GM12865 (cell line): Measurements from ENCODE around the gene MYH3.
A peak's percentile ranks its signal among the peaks of the same experiment; 100 is the strongest.

Experiments used
- DNase-seq: peaks from one replicate; pipeline ENCODE4 v3.0.0; 2010; ENCODE audit warnings: low read depth
- H3K4me3 ChIP-seq: 2 replicates; pipeline ENCODE4 v1.5.1; 2011; ENCODE audit warnings: mild to moderate bottlenecking, low read depth, low read length, control low read depth
- CTCF ChIP-seq: IDR thresholded peaks from 2 replicates; pipeline ENCODE4 v1.5.1; 2011; ENCODE audit warnings: low read length, control low read depth, low read depth, inconsistent platforms; ENCODE audit not compliant: insufficient read depth; ENCODE audit errors: missing control alignments

The MYH3 gene

GRCh38 chr17:10687499-10687898 is 30.4 kb upstream of the MYH3 start:
- DNase-seq, result no peak
- no peak for TF ChIP-seq CTCF
- H3K4me3 ChIP-seq, result no peak overlapping the region

- DNase-seq, result peak; percentile 28
- TF ChIP-seq CTCF, result peak; percentile 42
- H3K4me3 ChIP-seq, result no peak overlapping the region
These were observed 26.7 kb upstream of the MYH3 start for GRCh38 chr17:10683853-10684252.

GRCh38 chr17:10681866-10682446 is 24.8 kb upstream of the MYH3 start:
- H3K4me3 ChIP-seq, result no peak overlapping the region
- no peak for TF ChIP-seq CTCF
- DNase-seq, result no peak

GRCh38 chr17:10674704-10675103 is 17.6 kb upstream of the MYH3 start:
- DNase-seq, result no peak
- no peak for TF ChIP-seq CTCF
- no peak overlapping the region for H3K4me3 ChIP-seq

- no peak for TF ChIP-seq CTCF
- DNase-seq, result no peak
These were observed 16.2 kb upstream of the MYH3 start for GRCh38 chr17:10673312-10673711.

GRCh38 chr17:10668775-10669174 is 11.7 kb upstream of the MYH3 start:
- no peak for TF ChIP-seq CTCF
- no peak for DNase-seq
- H3K4me3 ChIP-seq, result no peak overlapping the region

More at GRCh38 chr17:10673312-10673711, 16.2 kb upstream of the MYH3 start:
- H3K4me3 ChIP-seq, result no peak overlapping the region

GRCh38 chr17:10666906-10667305 is 9.8 kb upstream of the MYH3 start:
- no peak overlapping the region for H3K4me3 ChIP-seq
- no peak for DNase-seq
- TF ChIP-seq CTCF, result no peak
